Stimulated activated CD4-positive, alpha-beta T cell treated with anti-CD3 and anti-CD28 coated beads, TNF-alpha, amount 100 ng/mL, for 4 hours (primary cell): ENCODE measurements around the gene AK4.
"Not testable (repeated sequence)": the region's sequence is repeated elsewhere in the genome, so short reads cannot be mapped to it uniquely, and the experiment has no call there.

ENCODE experiments used
- DNase-seq, 3 experiments: peaks; one replicate each; pipeline ENCODE4 v3.0.0-alpha.2; 2020; ENCODE audit warnings: low read depth in 3 of 3

Gene AK4

GRCh38 chr1:65214340-65215027 lies 66.5 kb downstream of the AK4 start:
- DNase-seq, result no peak

GRCh38 chr1:65216989-65217388 lies 69.0 kb downstream of the AK4 start:
- no peak for DNase-seq

GRCh38 chr1:65221638-65222339 lies 73.8 kb downstream of the AK4 start:
- DNase-seq, result no peak

- DNase-seq, result no peak
Measured at GRCh38 chr1:65222340-65222940, 74.4 kb downstream of the AK4 start.

GRCh38 chr1:65224681-65225091 lies 76.7 kb downstream of the AK4 start:
- DNase-seq, result no peak

- DNase-seq, result no peak
Measured at GRCh38 chr1:65225179-65225578, 77.2 kb downstream of the AK4 start.

- DNase-seq, result no peak
Measured at GRCh38 chr1:65229201-65229600, 81.2 kb downstream of the AK4 start.

- no peak for DNase-seq
Measured at GRCh38 chr1:65229754-65230339, 81.8 kb downstream of the AK4 start.

- DNase-seq, result no peak
Measured at GRCh38 chr1:65230731-65231481, 82.9 kb downstream of the AK4 start.

GRCh38 chr1:65231718-65232330 lies 83.8 kb downstream of the AK4 start:
- no peak for DNase-seq

GRCh38 chr1:65232461-65232990 lies 84.5 kb downstream of the AK4 start:
- no peak for DNase-seq

GRCh38 chr1:65233782-65234181 lies 85.8 kb downstream of the AK4 start:
- no peak for DNase-seq

- no peak for DNase-seq
Measured at GRCh38 chr1:65235867-65236805, 88.1 kb downstream of the AK4 start.

GRCh38 chr1:65237088-65237487 lies 89.1 kb downstream of the AK4 start:
- DNase-seq, result not testable (repeated sequence)

GRCh38 chr1:65237503-65237902 lies 89.5 kb downstream of the AK4 start:
- DNase-seq, result no peak

GRCh38 chr1:65238010-65238409 lies 90.0 kb downstream of the AK4 start:
- no peak for DNase-seq

- no peak for DNase-seq
Measured at GRCh38 chr1:65243491-65243890, 95.5 kb downstream of the AK4 start.

- DNase-seq, result no peak
Measured at GRCh38 chr1:65245295-65245694, 97.3 kb downstream of the AK4 start.

- DNase-seq, result no peak
Measured at GRCh38 chr1:65247419-65248359, 99.7 kb downstream of the AK4 start.
